ELR (cell line): ENCODE data around the gene MACROH2A1.
A peak's percentile ranks its signal among the peaks of the same experiment; 100 is the strongest.

Experiments
- DNase-seq: peaks from one replicate; pipeline ENCODE4 v3.0.0-alpha.2; 2015; ENCODE audit warnings: low read depth

MACROH2A1 gene

DNA sequence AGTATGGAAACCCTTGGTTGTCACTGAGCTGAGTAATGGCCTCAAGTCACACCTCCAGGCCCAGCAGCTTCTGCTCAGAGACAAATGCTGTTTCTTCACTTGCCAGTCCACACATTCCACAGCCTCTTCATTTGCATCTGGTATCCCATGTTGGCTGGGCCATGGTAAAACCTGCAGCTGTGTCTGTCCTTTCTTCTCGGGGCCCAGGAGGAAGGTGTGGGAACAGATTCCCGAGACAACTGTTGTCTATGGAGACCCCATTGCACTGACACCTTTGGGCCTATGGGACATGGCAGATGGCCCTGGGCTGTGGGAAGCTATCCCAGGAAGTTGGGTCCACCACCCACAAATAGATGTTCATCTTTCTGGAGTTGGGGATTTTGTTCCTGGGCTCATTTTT, 85.1 kb downstream of the MACROH2A1 start:
- no peak for DNase-seq

DNA sequence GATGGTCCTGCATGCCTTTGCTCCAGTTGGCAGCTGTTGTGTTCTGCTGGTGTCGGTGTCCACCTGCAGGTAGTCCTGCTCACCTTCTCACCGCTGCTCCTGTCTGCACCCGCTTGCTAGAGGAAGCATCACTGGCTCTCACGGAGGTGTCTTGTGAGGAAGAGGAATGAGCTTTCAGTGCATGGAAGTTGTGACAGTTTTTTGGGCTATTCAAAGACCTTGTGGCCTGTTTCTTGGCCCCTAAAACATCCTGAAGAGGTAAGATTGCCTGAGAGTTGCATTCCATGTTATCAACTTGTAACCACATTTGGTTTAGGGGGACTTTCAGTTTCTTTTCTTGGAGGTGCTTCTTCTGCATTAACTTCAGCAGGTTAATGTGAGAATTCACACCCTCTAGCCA, 85.6 kb downstream of the MACROH2A1 start:
- no peak for DNase-seq

DNA sequence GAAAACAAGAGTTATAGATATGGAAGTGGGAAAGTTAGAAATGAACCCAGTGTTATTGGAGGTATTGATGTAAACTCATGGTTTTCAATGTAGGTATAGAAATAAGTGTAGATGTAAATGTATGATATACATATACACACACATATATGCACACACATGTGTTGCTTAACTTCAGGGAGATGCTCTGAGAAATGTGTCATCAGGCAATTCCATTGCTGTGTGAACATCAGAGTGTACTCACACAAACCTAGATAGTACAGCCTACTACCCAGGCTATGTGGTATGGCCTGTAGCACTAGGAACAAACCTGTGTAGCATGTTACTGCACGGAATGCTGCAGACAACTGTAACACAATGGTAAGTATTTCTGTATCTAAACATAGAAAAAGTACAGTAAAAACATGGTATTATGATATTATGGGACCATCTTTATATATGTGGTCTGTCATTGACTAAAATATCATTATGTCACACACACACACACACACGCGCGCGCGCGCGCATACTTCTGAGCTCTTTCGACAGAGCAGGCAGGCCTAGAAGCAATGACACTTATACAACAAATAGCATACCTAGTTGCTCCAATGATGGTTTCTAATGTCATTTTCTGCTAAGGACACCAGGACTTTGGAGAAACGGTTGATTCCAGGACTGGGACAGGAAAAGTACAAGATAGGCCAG, 86.6 kb downstream of the MACROH2A1 start:
- DNase-seq: peak; percentile 24

GRCh38 chr5:135310328-135310989, 88.6 kb downstream of the MACROH2A1 start:
- peak; percentile 91 for DNase-seq

- DNase-seq: peak; percentile 58
Measured at GRCh38 chr5:135309391-135310327, 89.4 kb downstream of the MACROH2A1 start.

DNA sequence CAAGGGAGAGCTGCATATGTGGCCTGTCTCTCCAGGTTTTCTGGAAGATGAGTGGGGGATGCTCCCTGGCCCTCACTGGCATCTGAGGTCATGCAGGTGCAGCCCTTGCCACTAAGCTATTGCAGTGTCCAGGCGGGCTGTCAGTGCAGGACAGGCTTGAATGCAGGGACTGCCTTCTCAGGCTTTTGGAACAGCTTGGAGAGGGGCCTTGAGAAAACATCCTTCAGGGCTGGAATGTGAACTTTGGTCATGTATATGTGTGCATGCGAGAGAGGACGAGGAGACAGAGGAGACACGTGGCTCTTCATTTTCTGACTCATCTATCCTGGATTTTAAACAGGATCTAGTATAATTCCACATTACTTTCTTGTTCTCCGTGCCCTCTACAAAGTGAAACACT, 90.3 kb downstream of the MACROH2A1 start:
- DNase-seq: peak; percentile 90

DNA sequence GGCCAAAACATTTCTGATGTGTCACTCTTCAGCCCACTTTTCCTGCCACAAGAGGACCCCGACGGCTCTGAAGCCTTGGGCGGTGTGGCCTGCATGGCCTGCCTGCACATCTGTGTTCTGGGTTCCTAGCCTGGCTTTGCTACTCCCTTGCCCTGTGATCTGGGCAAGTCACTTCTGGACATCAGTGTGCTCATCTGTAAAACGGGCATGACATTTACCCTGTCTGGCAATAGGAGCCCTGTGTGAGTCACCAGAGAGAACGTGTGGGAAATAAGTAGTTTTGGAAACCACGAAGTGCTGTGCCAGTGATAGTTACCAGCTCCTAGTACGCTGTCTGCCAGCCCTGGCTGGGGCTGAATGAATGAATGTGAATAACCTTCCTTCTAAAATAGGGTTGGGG, 90.8 kb downstream of the MACROH2A1 start:
- peak; percentile 72 for DNase-seq

DNA sequence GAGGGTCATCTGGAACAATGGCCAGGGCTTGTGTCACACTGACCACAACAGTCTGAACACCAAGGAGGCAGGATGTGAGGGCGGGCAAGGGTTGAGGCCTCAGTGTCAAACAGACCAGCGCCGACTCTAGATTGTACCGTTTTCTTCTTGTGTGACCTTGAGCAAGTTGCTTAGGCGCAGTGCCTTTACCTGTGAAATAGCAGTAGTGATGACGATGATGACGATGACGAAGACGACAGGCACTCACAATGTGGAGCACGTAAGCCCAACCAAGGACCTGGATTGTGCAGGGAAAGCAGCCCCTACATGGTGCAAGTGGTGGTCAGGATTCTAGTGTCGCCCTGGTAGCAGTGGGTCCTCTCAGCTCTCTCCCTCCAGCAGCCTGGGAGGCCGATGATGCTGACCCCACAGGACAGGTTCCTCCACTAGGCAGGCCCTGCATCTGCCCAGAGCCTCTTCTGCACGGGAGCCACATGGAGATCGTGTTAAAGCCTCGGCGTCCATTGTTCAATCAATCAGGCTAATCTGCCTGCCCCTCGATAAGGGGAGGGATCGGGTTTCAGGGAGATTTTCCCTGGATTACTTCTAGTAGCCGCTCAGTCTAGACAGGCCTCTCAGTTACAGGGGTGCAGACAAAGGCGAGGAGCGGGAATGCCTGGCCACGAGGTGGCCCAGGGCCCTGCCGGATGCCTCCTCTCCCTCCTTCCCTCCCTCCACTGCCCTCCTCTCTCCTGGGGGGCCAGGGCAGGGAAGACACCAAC, 91.7 kb downstream of the MACROH2A1 start:
- no peak for DNase-seq

DNA sequence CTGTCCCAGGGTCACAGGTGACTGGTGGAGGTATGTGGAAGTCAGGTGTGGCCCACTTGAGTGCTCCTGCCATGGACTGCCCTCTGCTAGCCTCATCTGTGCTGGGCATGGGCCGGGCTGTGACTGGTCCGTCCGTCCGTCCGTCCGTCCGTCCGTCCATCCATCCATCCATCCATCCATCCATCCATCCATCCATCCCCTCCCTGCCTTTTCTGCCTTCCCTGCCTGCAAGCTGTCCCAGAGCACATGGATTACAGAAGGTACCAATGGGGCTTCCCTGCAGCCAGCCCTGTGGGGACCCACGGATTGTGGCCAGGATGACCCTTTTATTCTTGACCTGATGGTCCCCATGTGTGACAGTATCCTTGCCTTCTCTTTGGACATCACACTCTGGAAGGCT, 92.5 kb downstream of the MACROH2A1 start:
- DNase-seq: no peak

DNA sequence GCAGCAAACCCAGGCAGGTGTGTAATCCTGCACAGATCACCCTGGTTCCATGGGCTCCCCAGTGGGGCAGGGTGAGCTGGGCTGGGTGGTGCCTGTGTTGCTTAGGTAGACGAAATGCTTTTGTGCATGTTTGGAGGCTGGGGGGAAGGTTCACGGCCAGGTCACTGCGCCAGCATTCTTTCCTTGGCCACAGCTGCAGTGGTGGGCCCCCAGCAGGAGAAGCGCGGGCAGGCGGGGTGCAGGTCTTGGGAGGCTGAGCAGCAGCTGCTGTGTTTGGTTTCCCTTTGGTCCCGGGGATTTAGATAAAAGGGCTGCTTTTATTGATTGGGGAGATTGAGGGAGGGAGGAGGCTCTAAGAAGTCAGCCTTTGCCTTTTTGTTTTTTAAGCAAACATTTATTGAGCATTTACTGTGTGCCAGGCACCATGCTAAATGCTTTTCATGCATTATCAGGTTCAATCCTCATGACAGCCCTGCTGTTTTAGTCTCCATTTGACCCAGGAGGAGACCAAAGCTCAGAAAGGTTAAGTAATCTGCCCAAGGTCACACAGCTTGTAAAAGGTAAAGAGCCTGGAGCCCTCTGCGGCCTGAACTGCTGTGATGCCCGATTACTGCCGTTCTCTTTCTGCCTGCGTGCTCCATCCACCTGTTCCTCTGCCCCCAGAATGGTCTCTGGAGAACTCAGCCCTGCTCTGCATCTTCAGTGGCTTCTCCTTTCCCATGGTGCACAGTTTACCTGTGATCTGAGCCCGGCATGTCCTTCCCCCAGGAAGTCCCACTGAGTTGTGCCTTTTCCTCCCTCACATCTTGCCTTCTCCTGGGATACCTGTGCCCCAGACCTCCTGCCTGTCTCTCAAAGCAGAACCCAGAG, 94.4 kb downstream of the MACROH2A1 start:
- DNase-seq: no peak

- no peak for DNase-seq
Measured at GRCh38 chr5:135303582-135304173, 95.4 kb downstream of the MACROH2A1 start.

DNA sequence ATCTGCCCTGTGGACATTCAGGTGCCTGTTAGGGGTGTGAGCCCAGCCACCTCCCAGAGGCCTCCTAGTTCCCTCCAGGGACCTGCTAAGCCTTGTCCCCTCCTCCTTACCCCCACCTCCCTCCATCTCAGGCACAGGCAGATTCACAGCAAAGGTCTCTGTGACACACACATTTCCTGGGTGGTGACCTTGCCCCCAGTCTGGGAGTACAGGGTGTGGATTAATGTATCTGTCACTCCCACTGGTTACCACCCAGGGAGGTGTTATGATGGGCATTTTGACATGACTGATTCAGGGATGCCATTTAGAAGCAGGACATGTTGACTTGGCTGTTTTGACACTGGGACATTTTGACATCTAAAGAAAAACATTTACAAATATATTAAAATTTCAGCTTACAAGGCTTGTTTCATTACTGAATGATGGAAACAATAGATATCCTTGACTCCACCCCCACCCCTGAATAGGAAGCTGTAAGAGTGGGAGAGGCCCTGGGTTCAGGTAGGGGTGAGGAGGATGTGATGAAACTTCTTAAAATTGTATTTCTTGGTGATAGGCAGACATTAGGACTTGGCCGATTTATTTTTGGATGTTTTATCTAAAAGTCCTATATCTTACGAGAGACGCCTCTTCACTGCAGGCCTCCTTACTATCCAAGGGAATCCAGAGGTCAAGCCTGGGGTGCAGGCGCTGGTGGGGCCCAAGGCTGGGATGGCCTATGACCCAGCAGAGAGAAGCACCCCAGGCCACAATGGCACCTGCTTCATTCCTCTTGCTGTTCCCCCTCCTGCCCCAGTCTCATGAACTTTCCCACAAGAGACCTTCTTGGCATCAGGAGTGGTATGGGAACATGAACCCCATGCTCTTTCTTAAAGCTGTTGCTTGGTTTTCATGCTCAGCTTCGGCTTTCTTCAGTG, 101.9 kb downstream of the MACROH2A1 start:
- no peak for DNase-seq

GRCh38 chr5:135295852-135296251, 103.2 kb downstream of the MACROH2A1 start:
- no peak for DNase-seq

- no peak for DNase-seq
Measured at GRCh38 chr5:135294793-135295192, 104.2 kb downstream of the MACROH2A1 start.

- DNase-seq: no peak
Measured at GRCh38 chr5:135289651-135290050, 109.4 kb downstream of the MACROH2A1 start.

- DNase-seq: no peak
Measured at GRCh38 chr5:135287551-135287950, 111.5 kb downstream of the MACROH2A1 start.
